HepG2 (cell line): ENCODE measurements around the gene RSBN1. TPM values are rescaled to one million over a fixed set of nuclear protein-coding genes. Genes with fewer than 3 reads are reported as not detected.
A peak's percentile ranks its signal among the peaks of the same experiment; 100 is the strongest.

Experiments used
- ARNT2 ChIP-seq: sonication (generic); formaldehyde crosslinking; IDR thresholded peaks from 2 replicates; pipeline ENCODE4 v1.8.0; 2022; ENCODE audit warnings: mild to moderate bottlenecking, low read depth, missing genetic modification reagents, moderate library complexity
- ETV6 ChIP-seq: sonication (generic); formaldehyde crosslinking; conservative IDR thresholded peaks from 2 replicates; pipeline ENCODE4 v1.4.0; 2020; ENCODE audit warnings: missing genetic modification reagents
- JARID2 ChIP-seq: sonication (generic); formaldehyde crosslinking; IDR thresholded peaks from 2 replicates; pipeline ENCODE4 v1.8.1; 2023; ENCODE audit warnings: missing genetic modification reagents, inconsistent platforms; ENCODE audit not compliant: insufficient replicate concordance
- KDM1A ChIP-seq: IDR thresholded peaks from 2 replicates; pipeline ENCODE4 v1.6.1; 2016; ENCODE audit warnings: missing compliant biosample characterization
- YY1 ChIP-seq: IDR thresholded peaks from 2 replicates; pipeline ENCODE4 v1.6.1; 2011; ENCODE audit warnings: low read length, low read depth, moderate library complexity, mild to moderate bottlenecking; ENCODE audit not compliant: insufficient read depth, insufficient replicate concordance
- ZNF382 ChIP-seq: sonication (generic); formaldehyde crosslinking; IDR thresholded peaks from 2 replicates; pipeline ENCODE4 v1.5.0; 2020; ENCODE audit warnings: missing genetic modification reagents, mild to moderate bottlenecking, borderline replicate concordance
- ZNF547 ChIP-seq: sonication (generic); formaldehyde crosslinking; IDR thresholded peaks from 2 replicates; pipeline ENCODE4 v1.5.1; 2020; ENCODE audit warnings: mild to moderate bottlenecking, missing genetic modification reagents
- ZNF674 ChIP-seq: sonication (generic); formaldehyde crosslinking; IDR thresholded peaks from 2 replicates; pipeline ENCODE4 v1.5.0; 2020; ENCODE audit warnings: low read depth, mild to moderate bottlenecking, missing genetic modification reagents
- polyA plus RNA-seq, 8 experiments: library from polyadenylated mRNA; depleted of rRNA in 3 of 8; stranded (reverse) in 7 of 8; unstranded in 1 of 8; fragments of >200 nt; fragmentation: Illumina TruSeq in 4 of 8; extraction: Trizol in 4 of 8; gene quantifications; 2 replicates each; pipeline versions ENCODE4 v1.2.1 to v1.2.3, GENCODE V29; 2011 to 2016; ENCODE audit warnings: low read depth in 4 of 8, missing spikeins in 1 of 8, mixed read lengths in 1 of 8; ENCODE audit not compliant: insufficient read depth in 1 of 8
- total RNA-seq, 5 experiments: library from RNA; depleted of rRNA; stranded (reverse); fragments of >200 nt; fragmentation: Illumina TruSeq; extraction: Trizol; gene quantifications; 2 replicates each; pipeline ENCODE4 v1.2.3, GENCODE V29; 2016; ENCODE audit warnings: low read depth in 1 of 5
- TF ChIP-seq, protein P1 (sequence below): IDR thresholded peaks from 2 replicates; pipeline ENCODE4 v1.6.1; 2016; ENCODE audit warnings: low read depth, missing genetic modification reagents, missing compliant biosample characterization
- TF ChIP-seq, protein P2 (sequence below): sonication (generic); formaldehyde crosslinking; IDR thresholded peaks from 2 replicates; pipeline ENCODE4; 2020; ENCODE audit warnings: missing genetic modification reagents, mild to moderate bottlenecking, borderline replicate concordance
- TF ChIP-seq, protein P3 (sequence below): sonication (generic); formaldehyde crosslinking; IDR thresholded peaks from 2 replicates; pipeline ENCODE4 v1.5.0; 2020; ENCODE audit warnings: mild to moderate bottlenecking, missing genetic modification reagents
- TF ChIP-seq, protein P4 (sequence below): sonication (generic); formaldehyde crosslinking; conservative IDR thresholded peaks from 2 replicates; pipeline ENCODE4 v1.8.0; 2022; ENCODE audit warnings: mild to moderate bottlenecking, moderate library complexity, missing genetic modification reagents
- TF ChIP-seq, protein P5 (sequence below): sonication (generic); formaldehyde crosslinking; IDR thresholded peaks from 2 replicates; pipeline ENCODE4 v1.8.0; 2022; ENCODE audit warnings: missing genetic modification reagents, mild to moderate bottlenecking, inconsistent platforms, borderline replicate concordance

Gene RSBN1
- total and polyA plus RNA-seq, 2 of the 13 experiments (the other 11 are each of a cell fraction or from before 2014, with no cell fraction given): 8.3 to 10.4 TPM

DNA sequence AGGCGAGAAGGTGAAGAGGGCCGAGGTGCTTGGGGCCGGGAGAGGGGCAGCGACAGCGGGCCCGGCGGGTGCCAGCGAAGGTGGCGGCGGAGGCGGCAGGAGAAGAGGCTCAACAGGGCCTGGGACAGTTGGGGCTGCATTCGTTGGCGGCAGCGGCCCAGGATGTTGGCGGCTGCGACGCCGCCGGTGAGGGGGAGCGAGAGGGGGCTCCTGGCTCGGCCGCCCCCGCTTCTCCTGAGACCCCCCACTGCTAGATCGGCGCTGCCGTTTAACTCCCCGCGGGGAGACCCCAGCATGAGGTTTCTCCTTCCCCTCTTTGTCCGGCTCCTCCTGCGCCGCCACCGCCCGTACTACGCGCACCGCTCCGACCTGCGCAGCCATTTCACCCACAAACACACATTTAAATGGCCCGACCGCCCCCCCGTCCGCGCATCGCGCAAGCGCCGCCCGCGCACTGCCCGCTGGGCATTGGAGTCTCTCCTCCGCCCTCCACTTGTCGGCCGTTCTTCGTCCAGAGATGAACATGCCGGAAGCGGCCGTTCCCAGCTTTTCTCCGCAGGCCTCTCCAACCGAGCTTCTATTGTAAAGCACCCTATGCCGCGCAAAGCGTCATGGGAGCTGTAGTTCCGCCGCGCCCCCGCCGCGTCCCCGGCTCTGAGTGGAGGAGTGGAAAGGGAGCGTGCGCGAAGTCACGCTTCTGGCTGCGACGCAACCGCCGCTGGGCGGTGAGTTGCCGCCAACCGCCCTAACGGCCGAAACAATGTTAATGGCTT, at the start of gene RSBN1 (continued):
- TF ChIP-seq, protein P1, sequence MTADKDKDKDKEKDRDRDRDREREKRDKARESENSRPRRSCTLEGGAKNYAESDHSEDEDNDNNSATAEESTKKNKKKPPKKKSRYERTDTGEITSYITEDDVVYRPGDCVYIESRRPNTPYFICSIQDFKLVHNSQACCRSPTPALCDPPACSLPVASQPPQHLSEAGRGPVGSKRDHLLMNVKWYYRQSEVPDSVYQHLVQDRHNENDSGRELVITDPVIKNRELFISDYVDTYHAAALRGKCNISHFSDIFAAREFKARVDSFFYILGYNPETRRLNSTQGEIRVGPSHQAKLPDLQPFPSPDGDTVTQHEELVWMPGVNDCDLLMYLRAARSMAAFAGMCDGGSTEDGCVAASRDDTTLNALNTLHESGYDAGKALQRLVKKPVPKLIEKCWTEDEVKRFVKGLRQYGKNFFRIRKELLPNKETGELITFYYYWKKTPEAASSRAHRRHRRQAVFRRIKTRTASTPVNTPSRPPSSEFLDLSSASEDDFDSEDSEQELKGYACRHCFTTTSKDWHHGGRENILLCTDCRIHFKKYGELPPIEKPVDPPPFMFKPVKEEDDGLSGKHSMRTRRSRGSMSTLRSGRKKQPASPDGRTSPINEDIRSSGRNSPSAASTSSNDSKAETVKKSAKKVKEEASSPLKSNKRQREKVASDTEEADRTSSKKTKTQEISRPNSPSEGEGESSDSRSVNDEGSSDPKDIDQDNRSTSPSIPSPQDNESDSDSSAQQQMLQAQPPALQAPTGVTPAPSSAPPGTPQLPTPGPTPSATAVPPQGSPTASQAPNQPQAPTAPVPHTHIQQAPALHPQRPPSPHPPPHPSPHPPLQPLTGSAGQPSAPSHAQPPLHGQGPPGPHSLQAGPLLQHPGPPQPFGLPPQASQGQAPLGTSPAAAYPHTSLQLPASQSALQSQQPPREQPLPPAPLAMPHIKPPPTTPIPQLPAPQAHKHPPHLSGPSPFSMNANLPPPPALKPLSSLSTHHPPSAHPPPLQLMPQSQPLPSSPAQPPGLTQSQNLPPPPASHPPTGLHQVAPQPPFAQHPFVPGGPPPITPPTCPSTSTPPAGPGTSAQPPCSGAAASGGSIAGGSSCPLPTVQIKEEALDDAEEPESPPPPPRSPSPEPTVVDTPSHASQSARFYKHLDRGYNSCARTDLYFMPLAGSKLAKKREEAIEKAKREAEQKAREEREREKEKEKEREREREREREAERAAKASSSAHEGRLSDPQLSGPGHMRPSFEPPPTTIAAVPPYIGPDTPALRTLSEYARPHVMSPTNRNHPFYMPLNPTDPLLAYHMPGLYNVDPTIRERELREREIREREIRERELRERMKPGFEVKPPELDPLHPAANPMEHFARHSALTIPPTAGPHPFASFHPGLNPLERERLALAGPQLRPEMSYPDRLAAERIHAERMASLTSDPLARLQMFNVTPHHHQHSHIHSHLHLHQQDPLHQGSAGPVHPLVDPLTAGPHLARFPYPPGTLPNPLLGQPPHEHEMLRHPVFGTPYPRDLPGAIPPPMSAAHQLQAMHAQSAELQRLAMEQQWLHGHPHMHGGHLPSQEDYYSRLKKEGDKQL (CRISPR knock-in tag): no peak
- TF ChIP-seq JARID2 (no peak), ZNF674 (CRISPR knock-in tag) (no peak), ARNT2 (CRISPR knock-in tag) (peak; percentile 86), YY1 (peak; percentile 92), ETV6 (no peak), ZNF547 (CRISPR knock-in tag) (peak; percentile 81; the same call in 1 of the 2 replicates), KDM1A (CRISPR knock-in tag) (no peak), ZNF382 (CRISPR knock-in tag) (no peak)
- TF ChIP-seq, protein P2, sequence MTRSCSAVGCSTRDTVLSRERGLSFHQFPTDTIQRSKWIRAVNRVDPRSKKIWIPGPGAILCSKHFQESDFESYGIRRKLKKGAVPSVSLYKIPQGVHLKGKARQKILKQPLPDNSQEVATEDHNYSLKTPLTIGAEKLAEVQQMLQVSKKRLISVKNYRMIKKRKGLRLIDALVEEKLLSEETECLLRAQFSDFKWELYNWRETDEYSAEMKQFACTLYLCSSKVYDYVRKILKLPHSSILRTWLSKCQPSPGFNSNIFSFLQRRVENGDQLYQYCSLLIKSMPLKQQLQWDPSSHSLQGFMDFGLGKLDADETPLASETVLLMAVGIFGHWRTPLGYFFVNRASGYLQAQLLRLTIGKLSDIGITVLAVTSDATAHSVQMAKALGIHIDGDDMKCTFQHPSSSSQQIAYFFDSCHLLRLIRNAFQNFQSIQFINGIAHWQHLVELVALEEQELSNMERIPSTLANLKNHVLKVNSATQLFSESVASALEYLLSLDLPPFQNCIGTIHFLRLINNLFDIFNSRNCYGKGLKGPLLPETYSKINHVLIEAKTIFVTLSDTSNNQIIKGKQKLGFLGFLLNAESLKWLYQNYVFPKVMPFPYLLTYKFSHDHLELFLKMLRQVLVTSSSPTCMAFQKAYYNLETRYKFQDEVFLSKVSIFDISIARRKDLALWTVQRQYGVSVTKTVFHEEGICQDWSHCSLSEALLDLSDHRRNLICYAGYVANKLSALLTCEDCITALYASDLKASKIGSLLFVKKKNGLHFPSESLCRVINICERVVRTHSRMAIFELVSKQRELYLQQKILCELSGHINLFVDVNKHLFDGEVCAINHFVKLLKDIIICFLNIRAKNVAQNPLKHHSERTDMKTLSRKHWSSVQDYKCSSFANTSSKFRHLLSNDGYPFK (CRISPR knock-in tag): peak; percentile 95
- TF ChIP-seq, protein P3, sequence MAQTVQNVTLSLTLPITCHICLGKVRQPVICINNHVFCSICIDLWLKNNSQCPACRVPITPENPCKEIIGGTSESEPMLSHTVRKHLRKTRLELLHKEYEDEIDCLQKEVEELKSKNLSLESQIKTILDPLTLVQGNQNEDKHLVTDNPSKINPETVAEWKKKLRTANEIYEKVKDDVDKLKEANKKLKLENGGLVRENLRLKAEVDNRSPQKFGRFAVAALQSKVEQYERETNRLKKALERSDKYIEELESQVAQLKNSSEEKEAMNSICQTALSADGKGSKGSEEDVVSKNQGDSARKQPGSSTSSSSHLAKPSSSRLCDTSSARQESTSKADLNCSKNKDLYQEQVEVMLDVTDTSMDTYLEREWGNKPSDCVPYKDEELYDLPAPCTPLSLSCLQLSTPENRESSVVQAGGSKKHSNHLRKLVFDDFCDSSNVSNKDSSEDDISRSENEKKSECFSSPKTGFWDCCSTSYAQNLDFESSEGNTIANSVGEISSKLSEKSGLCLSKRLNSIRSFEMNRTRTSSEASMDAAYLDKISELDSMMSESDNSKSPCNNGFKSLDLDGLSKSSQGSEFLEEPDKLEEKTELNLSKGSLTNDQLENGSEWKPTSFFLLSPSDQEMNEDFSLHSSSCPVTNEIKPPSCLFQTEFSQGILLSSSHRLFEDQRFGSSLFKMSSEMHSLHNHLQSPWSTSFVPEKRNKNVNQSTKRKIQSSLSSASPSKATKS: 0 out of 2 replicates have a peak, but pooled peaks have one; percentile 61
- TF ChIP-seq, protein P4, sequence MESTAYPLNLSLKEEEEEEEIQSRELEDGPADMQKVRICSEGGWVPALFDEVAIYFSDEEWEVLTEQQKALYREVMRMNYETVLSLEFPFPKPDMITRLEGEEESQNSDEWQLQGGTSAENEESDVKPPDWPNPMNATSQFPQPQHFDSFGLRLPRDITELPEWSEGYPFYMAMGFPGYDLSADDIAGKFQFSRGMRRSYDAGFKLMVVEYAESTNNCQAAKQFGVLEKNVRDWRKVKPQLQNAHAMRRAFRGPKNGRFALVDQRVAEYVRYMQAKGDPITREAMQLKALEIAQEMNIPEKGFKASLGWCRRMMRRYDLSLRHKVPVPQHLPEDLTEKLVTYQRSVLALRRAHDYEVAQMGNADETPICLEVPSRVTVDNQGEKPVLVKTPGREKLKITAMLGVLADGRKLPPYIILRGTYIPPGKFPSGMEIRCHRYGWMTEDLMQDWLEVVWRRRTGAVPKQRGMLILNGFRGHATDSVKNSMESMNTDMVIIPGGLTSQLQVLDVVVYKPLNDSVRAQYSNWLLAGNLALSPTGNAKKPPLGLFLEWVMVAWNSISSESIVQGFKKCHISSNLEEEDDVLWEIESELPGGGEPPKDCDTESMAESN (CRISPR knock-in tag): peak; percentile 59
- TF ChIP-seq, protein P5, sequence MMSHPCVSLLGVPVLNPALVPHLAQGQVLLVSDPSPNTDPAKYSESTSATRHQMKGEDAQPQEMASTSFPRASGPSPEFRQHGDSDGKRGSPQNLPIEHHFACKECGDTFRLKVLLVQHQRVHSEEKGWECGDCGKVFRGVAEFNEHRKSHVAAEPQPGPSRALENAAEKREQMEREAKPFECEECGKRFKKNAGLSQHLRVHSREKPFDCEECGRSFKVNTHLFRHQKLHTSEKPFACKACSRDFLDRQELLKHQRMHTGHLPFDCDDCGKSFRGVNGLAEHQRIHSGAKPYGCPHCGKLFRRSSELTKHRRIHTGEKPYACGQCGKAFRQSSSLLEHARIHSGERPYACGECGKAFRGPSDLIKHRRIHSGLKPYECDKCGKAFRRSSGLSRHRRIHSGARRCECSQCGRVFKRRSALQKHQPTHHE (CRISPR knock-in tag): no peak
